ENCODE data around the gene MUC22.
"Not testable (repeated sequence)": the region's sequence is repeated elsewhere in the genome, so short reads cannot be mapped to it uniquely, and the experiment has no call there.

MUC22 gene

DNA sequence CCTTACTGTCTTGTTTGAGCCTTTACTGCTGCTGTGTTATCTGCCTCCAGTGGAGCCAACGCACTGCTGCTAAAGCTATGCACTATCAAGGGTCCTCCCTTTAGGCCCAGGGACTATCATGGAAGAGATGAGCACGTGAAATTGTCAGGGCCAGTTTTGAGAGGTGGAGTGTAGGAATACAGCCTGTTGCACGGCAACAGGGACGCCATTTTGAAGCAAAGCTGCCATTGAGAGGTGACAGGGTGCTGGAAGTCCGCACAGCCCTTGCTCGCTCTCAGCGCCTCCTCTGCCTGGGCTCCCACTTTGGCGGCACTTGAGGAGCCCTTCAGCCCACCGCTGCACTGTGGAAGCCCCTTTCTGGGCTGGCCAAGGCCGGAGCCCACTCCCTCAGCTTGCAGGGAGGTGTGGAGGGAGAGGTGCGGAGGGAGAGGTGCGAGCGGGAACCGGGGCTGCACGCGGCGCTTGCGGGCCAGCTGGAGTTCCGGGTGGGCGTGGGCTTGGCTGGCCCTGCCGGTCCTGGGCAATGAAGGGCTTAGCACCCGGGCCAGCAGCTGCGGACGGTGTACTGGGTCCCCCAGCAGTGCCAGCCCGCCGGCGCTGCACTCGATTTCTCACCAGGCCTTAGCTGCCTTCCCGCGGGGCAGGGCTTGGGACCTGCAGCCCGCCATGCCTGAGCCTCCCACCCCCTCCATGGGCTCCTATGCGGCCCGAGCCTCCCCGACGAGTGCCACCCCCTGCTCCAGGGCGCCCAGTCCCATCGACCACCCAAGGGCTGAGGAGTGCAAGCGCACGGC, 10.0 kb upstream of the MUC22 start:
- not testable (repeated sequence) for DNase-seq

DNA sequence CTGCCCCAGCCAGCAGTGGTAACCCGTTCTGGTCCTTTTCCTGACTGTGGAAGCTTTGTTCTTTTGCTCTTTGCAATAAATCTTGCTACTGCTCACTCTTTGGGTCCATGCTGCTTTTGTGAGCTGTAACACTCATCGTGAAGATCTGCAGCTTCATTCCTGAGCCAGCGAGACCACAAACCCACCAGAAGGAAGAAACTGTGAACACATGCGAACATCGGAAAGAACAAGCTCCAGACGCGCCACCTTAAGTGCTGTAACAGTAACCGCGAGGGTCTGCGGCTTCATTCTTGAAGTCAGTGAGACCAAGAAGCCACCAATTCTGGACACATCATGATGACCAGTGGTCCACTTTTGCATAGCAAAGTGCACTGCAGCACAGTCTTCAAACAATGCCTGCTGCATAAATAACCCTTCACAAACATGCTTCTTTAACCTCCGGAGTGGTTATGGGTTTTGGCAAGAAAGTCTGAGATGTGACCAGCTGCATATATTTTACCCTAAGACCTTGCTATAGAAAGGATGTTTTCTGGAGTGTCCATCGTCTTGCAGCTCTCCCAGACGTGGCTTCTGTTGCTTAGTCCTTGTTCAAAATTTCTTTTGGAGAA, 8.9 kb upstream of the MUC22 start:
- no peak for DNase-seq

DNA sequence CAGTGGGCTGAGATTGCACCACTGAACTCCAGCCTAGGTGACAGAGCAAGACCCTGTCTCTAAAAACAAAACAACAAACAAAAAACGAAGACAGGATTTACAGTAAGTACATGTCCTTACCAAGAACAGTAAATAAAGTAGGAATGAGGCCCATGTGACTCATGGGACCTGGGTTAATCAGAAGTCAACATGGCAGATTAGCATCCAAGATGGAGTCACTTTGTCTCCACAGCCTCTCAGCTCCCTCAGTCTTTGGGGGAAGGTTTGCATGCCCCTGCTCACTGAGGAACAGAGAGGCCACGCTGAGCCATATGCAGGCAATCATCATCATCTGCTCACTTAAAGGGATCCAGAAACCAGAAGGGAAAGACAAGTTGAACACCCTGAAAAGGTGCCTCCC, 7.8 kb upstream of the MUC22 start:
- no peak for DNase-seq

DNA sequence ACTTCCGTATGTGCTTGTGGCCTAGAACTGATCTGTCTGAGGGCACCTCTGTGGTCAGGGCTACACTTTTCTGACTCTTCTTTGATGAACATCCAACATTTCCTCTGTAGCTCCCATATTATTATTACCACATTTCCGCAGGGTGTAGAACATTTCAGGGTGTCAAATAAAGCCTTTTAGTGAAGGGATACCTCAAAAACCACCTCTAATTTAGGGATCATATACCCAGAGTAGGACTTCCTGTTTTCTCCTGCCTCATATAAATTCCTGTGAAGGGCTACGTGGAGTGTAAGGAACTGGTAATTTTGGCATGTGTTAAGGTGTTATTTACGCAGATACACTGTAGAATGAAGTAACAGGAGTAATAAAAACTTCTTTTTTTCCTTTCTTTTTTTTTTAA, 5.5 kb upstream of the MUC22 start:
- no peak for DNase-seq

DNA sequence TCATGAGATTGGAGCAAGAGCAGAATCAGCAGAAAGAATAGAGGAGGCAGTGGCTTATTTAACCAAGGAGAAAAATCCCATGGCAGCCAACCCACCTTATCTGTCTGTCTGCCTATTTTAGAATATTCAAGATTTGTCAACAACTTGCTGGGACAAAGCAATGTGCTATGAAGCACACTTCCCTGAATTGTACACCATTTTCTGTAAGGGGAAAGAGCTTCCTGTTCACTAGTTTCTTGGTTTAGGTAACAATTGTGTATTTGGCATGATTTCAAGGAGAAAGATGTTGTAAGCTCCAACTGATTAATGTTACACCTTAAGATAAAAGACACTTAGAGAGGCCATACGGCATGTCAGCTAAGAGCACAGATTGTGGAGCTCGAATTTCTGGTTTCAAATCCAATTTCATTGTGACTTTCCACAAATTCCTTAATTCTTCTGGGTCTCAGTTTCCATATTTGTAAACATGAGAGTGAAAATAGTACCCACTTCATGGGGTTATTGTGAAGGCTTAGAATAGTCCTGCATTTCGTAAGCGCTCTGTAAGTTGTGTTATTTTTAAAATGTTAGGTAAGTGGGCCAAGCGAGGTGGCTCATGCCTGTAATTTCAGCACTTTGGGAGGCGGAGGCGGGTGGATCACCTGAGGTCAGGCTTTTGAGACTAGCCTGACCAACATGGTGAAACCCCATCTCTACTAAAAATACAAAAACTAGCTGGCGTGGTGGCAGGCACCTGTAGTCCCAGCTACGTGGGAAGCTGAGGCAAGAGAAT, 4.8 kb upstream of the MUC22 start:
- no peak for DNase-seq

DNA sequence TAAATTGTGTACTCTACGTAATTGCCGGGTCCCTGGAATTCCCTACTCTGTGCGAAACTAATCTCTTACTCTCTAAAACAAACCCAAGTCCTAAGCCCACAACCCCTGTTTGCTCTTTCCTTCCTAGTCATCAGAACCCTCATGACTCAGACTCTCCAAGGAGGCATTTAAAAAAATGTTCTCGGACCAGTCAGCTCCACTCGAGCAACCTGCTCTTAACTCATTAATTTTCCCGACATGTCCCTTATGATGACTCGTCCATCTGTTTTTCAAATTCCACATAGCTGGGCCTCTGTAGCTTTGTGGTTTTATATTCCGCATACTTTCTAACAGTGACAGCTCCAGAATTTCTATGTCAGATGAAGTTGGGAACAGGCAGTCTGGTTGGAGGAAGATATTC, 2.6 kb upstream of the MUC22 start:
- DNase-seq, result peak in 1 of 2 experiments; percentile 43

DNA sequence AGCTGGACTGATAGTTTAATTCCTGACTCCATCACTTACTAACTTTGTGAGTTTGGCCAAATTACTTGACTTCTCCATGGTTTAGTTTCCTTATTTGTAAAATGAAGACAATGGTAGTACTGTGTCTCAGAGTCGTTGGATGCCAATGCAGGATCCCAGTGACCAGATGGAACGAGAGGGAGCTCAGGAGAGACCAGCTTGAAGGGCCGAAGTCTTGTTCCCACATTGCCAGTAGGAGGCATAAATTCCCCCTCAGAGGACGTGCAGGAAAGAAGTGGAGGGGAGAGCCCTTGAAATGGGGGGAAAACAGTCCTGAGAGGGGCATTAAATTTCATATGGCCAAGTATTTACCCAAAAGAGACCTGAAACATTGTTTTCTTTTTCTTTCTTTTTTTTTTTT, 2.1 kb upstream of the MUC22 start:
- no peak for DNase-seq

DNA sequence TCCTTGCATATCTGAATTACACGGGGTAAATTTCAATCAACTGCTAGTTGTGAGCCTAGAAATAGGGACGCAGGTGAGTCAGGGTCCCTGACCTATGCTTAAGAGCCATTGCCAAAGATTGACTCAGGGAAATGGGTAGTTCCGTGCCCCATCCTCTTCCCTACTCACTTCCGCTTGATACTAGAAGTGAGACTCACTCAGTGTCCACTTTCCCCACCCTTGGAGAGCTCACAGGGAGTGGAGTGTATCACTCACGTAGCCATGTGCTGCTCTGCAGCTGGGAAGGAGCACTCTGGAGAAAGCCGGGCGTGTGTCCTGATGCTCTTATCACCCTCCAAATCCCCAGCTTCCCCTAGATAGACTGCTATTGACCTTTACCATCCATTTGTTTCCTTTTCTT, 543 bp upstream of the MUC22 start:
- DNase-seq, result no peak

DNA sequence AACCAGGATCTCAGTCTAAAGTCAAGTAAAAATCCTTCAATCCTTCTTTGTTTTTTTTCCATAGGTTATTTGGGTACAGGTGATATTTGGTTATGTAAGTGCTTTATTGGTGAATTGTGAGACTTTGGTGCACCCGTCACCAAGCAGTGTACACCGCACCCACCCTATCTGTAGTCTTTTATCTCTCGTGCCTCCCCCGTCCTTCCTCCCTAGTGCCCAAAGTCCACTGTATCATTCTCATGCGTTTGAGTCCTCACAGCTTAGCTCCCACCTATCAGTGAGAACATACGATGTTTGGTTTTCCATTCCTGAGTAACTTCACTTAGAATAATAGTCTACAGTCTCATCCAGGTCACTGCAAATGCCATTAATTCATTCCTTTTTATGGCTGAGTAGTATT, 879 bp downstream of the MUC22 start:
- no peak for DNase-seq

DNA sequence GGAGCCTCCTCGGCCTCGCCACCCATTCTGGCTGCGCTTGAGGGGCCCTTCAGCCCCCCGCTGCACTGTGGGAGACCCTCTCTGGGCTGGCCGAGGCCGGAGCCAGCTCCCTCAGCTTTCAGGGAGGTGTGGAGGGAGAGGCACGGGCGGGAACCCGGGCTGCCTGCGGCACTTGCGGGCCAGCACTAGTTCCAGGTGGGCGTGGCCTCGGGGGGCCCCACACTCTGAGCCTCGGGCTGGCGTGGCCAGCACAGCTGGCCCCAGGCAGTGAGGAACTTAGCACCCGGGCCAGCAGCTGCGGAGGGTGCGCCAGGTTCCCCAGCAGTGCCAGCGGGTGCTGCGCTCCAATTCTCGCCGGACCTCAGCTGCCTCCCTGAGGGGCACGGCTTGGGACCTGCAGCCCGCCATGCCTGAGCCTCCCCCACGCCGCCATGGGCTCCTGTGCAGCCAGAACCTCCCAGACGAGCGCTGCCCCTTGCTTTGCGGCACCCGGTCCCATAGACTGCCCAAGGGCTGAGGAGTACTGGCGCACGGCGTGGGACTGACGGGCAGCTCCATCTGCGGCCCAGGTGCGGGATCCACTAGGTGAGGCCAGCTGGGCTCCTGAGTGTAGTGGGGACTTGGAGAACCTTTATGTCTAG, 6.5 kb downstream of the MUC22 start:
- DNase-seq, result no peak

DNA sequence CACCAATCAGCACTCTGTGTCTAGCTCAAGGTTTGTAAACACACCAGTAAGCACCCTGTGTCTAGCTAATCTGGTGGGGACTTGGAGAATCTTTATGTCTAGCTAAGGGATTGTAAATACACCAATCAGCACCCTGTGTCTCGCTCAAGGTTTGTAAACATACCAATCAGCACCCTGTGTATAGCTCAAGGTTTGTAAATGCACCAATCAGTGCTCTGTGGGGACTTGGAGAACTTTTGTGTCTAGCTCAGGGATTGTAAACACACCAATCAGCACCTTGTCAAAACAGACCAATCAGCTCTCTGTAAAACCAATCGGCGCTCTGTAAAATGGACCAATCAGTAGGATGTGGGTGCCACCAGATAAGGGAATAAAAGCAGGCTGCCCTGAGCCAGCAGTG, 7.2 kb downstream of the MUC22 start:
- not testable (repeated sequence) for DNase-seq

DNA sequence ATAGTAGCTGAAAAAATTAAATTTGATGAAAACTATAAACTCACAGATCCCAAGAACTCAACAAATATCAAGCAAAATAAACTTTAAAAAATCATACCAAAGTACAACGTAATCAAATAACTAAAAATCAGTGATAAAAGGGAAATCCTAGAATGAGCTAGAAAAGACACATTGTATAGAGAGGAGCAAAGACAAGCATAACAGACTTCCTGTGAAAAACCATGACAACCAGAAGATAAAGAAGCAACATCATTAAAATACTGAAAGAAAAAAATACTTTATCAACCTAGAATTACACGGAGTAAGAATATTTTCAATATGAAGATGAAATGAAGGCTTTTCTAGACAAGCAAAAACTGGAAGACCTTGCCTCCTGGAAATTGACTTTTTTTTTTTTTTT, 9.8 kb downstream of the MUC22 start:
- no peak for DNase-seq

DNA sequence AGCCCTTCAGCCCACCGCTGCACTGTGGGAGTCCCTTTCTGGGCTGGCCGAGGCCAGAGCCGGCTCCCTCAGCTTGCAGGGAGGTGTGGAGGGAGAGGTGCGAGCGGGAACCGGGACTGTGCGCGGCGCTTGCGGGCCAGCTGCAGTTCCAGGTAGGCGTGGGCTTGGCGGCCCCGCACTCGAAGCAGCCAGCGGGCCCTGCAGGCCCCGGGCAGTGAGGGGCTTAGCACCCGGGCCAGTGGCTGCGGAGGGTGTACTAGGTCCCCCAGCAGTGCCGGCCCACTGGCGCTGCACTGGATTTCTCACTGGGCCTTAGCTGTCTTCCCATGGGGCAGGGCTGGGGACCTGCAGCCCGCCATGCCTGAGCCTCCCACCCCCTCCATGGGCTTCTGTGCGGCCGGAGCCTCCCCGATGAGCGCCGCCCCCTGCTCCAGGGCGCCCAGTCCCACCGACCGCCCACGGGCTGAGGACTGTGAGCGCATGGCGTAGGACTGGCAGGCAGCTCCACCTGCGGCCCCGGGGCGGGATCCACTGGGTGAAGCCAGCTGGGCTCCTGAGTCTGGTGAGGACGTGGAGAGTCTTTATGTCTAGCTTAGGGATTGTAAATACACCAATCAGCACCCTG, 10.5 kb downstream of the MUC22 start:
- DNase-seq, result not testable (repeated sequence)

DNA sequence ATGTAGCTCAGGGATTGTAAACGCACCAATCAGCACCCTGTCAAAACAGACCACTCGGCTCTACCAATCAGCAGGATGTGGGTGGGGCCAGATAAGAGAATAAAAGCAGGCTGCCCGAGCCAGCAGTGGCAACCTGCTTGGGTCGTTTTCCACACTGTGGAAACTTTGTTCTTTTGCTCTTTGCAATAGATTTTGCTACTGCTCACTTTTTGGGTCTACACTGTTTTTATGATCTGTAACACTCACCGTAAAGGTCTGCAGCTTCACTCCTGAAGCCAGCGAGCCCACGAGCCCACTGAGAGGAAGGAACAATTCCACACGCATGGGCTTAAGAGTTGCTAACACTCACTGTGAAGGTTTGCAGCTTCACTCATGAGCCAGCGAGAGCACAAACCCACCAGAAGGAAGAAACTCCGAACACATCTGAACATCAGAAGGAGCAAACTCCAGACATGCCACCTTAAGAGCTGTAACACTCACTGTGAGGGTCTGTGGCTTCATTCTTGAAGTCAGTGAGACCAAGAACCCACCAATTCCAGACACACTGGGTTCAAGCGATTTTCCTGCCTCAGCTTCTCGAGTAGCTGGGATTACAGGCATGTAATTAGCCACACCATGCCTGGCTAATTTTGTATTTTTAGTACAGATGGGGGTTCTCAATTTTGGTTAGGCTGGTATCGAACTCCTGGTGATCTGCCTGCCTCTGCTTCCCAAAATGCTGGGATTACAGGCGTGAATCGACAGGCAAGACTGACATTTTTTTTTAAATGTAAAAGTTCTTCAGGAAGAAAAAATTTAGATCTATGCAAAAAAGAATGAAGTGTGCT, 11.6 kb downstream of the MUC22 start:
- not testable (repeated sequence) for DNase-seq

DNA sequence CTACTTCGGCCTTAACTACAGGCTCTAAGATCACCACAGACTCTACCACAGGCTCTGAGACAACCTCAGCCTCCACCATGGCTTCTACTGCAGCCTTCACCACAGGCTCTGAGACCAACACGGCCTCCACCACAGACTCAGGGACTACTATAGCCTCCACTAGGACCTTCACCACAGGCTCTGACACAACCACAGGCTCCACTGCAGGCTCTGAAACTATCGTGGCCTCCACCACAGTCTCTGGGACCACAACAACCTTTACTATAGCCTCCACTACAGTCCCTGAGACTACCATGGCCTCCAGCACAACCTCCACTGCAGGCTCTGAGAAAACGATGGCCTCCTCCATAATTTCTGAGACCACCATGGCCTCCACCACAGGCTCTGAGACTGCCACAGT, 15.3 kb downstream of the MUC22 start:
- no peak for DNase-seq

DNA sequence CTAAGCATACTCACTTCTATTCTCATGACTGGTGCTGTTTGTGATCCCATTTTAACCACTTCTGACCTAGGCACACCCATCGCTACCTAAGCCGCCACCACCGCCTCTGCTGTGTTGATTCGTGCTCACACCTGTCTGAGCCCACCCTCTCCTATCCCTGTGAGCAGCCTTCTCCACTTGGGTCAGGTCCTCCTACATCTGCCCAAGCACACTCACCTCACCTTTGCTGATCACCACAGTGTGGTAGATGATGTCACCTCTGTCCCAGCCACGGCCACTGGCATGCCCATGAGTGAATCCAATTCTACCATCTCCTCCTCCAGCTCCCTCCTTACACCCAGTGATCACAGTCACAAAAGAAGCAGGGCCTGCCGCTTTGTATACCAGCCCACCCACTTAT, 20.8 kb downstream of the MUC22 start:
- DNase-seq, result no peak

DNA sequence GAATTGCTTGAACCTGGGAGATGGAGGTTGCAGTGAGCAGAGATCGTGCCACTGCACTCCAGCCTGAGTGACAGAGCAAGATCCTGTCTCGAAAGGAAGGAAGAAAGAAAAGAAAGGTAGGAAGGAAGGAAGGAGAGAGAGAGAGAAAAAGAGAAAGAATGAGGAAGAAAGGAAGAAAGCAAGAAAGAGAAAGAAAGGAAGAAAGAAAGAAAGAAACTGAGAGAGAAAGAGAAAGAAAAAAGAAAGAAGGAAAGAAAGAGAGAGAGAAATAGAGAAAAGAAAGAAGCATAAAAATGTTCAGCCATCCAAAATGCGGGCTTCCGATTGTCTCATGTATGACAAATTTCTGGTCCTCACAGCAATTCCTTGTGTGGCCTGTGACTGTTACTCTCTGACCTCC, 22.8 kb downstream of the MUC22 start:
- DNase-seq, result no peak

DNA sequence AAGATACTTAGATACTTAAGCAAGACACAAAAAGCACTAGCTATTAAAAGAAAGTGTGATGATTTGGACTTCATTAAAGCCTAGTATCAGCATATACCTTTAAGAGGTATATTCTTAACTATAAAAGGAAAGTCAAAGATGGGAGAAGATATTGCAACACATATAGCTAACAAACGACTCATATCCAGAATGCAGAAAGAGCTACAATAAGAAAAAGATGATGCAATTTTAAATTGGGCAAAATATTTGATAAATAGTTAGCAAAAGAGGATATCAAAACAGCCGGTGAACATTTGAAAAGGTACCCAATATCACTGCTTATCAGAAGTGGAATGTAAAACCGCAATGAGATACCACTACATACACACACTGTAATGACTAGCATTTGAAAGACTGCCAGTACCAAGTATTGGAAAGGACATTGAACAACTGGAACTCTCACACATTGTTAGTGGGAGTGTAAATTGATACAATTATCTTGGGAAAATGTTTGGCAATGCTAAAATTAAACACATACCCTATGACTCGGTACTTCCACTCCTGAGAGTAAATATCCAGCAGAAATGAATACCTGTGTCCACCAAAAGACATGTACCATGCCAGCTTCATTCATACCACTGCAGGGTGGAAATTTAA, 25.7 kb downstream of the MUC22 start:
- DNase-seq, result no peak

DNA sequence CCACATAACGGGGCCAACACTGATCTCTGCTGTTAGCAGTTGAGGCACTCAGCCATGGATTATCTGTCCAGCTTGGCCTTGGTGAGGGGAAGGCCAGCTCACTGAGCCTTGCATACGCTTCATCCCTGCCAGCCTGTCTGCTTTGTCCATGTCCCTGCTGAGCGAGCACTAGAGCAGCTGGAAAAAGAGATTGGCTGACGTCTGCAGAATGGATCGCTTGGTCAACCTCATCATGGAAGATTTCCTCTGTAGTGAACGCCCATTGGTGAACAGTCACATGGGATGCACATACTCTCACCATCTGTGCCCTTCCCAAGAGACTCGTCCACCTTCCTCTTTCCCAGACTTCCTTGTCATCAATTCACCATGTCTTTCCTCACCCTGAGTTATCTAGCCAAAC, 26.9 kb downstream of the MUC22 start:
- DNase-seq, result no peak

DNA sequence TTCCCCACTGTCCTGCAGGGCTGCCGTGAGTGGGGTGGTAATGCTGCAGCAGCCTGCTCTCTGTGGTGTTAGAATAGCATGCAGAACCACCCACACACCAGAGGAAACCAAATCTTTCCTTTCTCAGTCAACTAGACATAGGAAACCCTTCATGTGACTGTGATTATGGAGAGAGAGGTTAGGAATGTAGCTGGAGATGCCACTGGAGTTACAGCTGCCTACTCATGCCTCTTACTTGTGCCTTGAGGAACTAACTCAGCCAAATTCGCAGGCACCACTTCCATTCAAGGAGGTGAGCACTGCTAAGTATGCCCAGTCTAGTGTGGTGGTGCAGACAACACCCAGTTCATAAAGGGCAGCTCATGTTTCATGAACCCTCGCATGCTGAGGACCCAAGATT, 27.4 kb downstream of the MUC22 start:
- no peak for DNase-seq

DNA sequence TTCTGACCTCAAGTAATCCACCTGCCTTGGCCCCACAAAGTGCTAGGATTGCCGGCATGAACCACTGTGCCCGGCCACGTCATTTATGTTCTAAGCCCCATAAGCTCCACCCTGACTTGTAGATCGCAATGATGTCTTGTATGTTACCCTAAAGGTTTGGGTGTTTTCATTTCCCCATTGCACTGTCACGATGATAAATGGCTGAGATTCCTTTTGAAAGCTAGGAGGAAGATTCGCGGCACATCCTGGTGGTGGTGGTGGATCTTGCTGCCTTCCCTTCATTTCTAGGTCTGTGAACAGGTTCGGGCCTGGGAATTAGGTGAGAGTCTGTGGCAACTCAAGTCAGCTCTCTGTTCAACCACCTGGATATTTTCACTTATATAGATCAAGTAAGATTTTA, 28.3 kb downstream of the MUC22 start:
- DNase-seq, result no peak

DNA sequence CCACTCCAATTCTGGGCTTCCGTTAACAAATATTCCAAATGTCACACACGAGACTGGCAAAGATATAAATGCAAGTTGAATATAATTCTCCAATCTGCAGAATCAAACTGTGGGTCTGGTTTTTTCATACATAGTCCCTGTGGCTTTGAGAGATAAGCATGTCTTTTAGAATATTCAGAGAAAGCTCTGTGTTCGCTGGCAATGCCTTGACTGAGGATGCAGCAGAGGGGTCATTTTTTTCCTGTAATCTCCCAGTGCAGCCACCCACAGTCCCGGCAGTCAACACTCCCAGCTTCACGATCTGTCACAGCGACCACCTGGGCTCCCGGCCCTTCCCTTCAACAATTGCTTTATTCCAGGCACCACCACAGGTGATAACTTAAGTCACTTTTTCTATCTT, 30.5 kb downstream of the MUC22 start:
- no peak for DNase-seq
